Heart left ventricle (tissue), 13 donors: Measurements from ENCODE around the gene ZNF445.

Source experiments
- CTCF ChIP-seq, 12 donors: fragments of 200-600 bp; sonication (generic) in 4 of 12; IDR thresholded peaks; one replicate each; pipeline versions ENCODE4 v1.5.0 to v1.8.0; 2018 to 2022; ENCODE audit warnings: antibody characterized with exemption in 12 of 12, mild to moderate bottlenecking in 5 of 12
- POLR2A ChIP-seq, 2 donors: fragments of 450-650 bp; IDR thresholded peaks; one replicate each; pipeline ENCODE4 v1.6.1; 2017; ENCODE audit warnings: antibody characterized with exemption in 2 of 2, mild to moderate bottlenecking in 2 of 2, moderate library complexity in 2 of 2
- donor health status: ischemic (EF 13 %, LVEDD 7.1; RV severe dilation, severe dysfunction).
- donor health status: DM: no; HTN: yes; CAD: no.
- donor health status: DM: no; HTN: no; CAD: no.
- donor health status: ischemic (EF 25% LVEDD 6.9; RV normal size, moderate dysfunction).
- donor health status: ischemic (EF 25% LVEDD 5.7; RV mildly dilated, moderate dysfunction).
- donor health status: ischemic (EF 35%, LVEDD 5.7; RV mildly dilated, moderate dysfunction).
- donor health status: nonischemic (EF 11% LVEDD 7.7; RV severe dilation, severe dysfunction).
- donor health status: DM: yes; HTN: yes; CAD: no.
- donor health status: PGD.
- donor health status: ischemic (EF 29% LVEDD 5.4; RV normal size, mild dysfunction).
- donor health status: nonischemic (EF 23%, LVEDD 6.1; RV moderate dilation, normal function).

DNA sequence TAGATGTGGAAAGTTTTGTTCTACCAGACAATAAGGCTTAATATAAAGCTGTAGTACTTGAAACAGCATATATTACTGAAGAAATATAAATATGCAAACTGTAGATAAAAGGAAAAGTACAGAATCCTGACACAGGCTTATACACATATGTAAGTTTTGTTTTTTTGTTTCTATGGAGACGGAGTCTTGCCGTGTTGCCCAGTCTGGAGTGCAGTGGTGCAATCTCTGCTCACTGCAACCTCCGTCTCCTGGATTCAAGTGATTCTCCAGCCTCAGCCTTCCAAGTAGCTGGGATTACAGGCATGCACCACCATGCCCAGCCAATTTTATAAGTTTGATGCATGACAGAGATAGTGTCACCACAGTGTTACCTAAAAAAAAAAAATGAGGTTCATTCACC is 29.1 kb upstream of the ZNF445 start:
- TF ChIP-seq CTCF (IDR thresholded peaks at IDR 0.05) (no peak), POLR2A (IDR thresholded peaks at IDR 0.05) (no peak)
